H1 (cell line): ENCODE data around the gene WNT5A. TPM values are rescaled to one million over a fixed set of nuclear protein-coding genes. Genes with fewer than 3 reads are reported as not detected.
A peak's percentile ranks its signal among the peaks of the same experiment; 100 is the strongest.

Experiments used
- CTCF ChIA-PET: fragments of 300-600 bp; sonication (Branson Sonifier 250); formaldehyde crosslinking; loops from one replicate; lab custom pipeline; 2021; ENCODE audit not compliant: partially characterized antibody; lab: Charles Lee
- POLR2A ChIA-PET: fragments of 300-600 bp; sonication (Branson Sonifier 250); formaldehyde crosslinking; loops from one replicate; lab custom pipeline; 2021; ENCODE audit warnings: inconsistent platforms; ENCODE audit not compliant: partially characterized antibody; lab: Charles Lee
- DNase-seq, 2 experiments: peaks; one replicate each; pipeline versions ENCODE4 v3.0.0 to v3.0.0-alpha.2; 2010 to 2022; ENCODE audit warnings: low spot score in 2 of 2, low read depth in 1 of 2, mixed read lengths in 1 of 2
- FAIRE-seq: peaks from 2 replicates; lab custom pipeline; 2011; peaks lifted over from hg19 to GRCh38; lab: Jason Lieb, UNC
- H2AFZ ChIP-seq: 2 replicates; pipeline ENCODE4 v1.8.1; 2012; ENCODE audit warnings: low read length, inconsistent platforms
- H2AK5ac ChIP-seq: 2 replicates; pipeline ENCODE4 v1.6.1; 2013; ENCODE audit warnings: low read depth, low read length
- H2BK120ac ChIP-seq: replicated peaks from 2 replicates; pipeline ENCODE3; 2013; ENCODE audit warnings: low read depth, low read length, inconsistent platforms
- H2BK12ac ChIP-seq: 2 replicates; pipeline ENCODE4 v1.6.1; 2013; ENCODE audit warnings: low read depth, low read length
- H2BK15ac ChIP-seq: 2 replicates; pipeline ENCODE4 v1.6.1; 2013; ENCODE audit warnings: low read length
- H2BK20ac ChIP-seq: 2 replicates; pipeline ENCODE4 v1.6.1; 2013; ENCODE audit warnings: low read length
- H2BK5ac ChIP-seq: 2 replicates; pipeline ENCODE4 v1.6.1; 2013; ENCODE audit warnings: low read depth, low read length
- H3K14ac ChIP-seq: 2 replicates; pipeline ENCODE4 v1.6.1; 2013; ENCODE audit warnings: inconsistent platforms; ENCODE audit not compliant: insufficient read length
- H3K18ac ChIP-seq: 2 replicates; pipeline ENCODE4 v1.6.1; 2013; ENCODE audit warnings: low read length; ENCODE audit errors: extremely low read depth
- H3K23ac ChIP-seq: 2 replicates; pipeline ENCODE4 v1.6.1; 2013; ENCODE audit warnings: inconsistent platforms; ENCODE audit not compliant: insufficient read length
- H3K23me2 ChIP-seq: 2 replicates; pipeline ENCODE4 v1.6.1; 2013; ENCODE audit warnings: low read depth, low read length
- H3K27ac ChIP-seq: 2 replicates; pipeline ENCODE4 v1.6.1; 2011; ENCODE audit warnings: low read depth, low read length, inconsistent platforms
- H3K27me3 ChIP-seq, 4 experiments: replicated peaks in 1 of 4; 1 replicate in 1 of 4; 2 replicates in 3 of 4; pipeline versions ENCODE4 v1.6.1 to v1.8.1; 2011 to 2013; ENCODE audit warnings: low read length in 3 of 4, mild to moderate bottlenecking in 3 of 4, inconsistent platforms in 2 of 4, mixed read lengths in 2 of 4, moderate library complexity in 1 of 4; ENCODE audit not compliant: control insufficient read depth in 3 of 4, insufficient read depth in 3 of 4; ENCODE audit errors: extremely low read depth in 1 of 4
- H3K36me3 ChIP-seq, 4 experiments: 2 replicates each; pipeline versions ENCODE4 v1.6.1 to v1.8.1; 2011 to 2013; ENCODE audit warnings: mild to moderate bottlenecking in 4 of 4, low read length in 3 of 4, moderate library complexity in 2 of 4, control low read depth in 1 of 4, inconsistent platforms in 1 of 4; ENCODE audit not compliant: insufficient read depth in 4 of 4, control insufficient read depth in 2 of 4
- H3K4ac ChIP-seq: replicated peaks from 2 replicates; pipeline ENCODE3; 2013; ENCODE audit warnings: low read length, low read depth, mixed read lengths, inconsistent platforms; ENCODE audit not compliant: insufficient read length
- H3K4me1 ChIP-seq, 4 experiments: replicated peaks in 1 of 4; 1 replicate in 1 of 4; 2 replicates in 3 of 4; pipeline versions ENCODE4 v1.6.1 to v1.8.1; 2011 to 2013; ENCODE audit warnings: low read length in 3 of 4, inconsistent platforms in 2 of 4, mixed read lengths in 1 of 4; ENCODE audit not compliant: insufficient read depth in 4 of 4, control insufficient read depth in 3 of 4
- H3K4me2 ChIP-seq, 2 experiments: 2 replicates each; pipeline versions ENCODE4 v1.6.1 to v1.8.1; 2011 to 2013; ENCODE audit warnings: low read depth in 2 of 2, low read length in 2 of 2, control low read depth in 1 of 2, inconsistent platforms in 1 of 2, mild to moderate bottlenecking in 1 of 2; ENCODE audit not compliant: insufficient read depth in 1 of 2
- H3K4me3 ChIP-seq, 4 experiments: fragments of 200-600, 300-600 bp in 1 of 4; sonication (generic), shearing (Covaris generic), sonication (Bioruptor Twin) in 1 of 4; 2 replicates each; pipeline versions ENCODE4 v1.5.1 to v1.8.1; 2011 to 2016; ENCODE audit warnings: low read length in 4 of 4, low read depth in 3 of 4, control low read depth in 2 of 4, inconsistent platforms in 2 of 4, mild to moderate bottlenecking in 2 of 4, mixed read lengths in 1 of 4, moderate library complexity in 1 of 4; ENCODE audit not compliant: insufficient read depth in 2 of 4; ENCODE audit errors: extremely low read depth in 1 of 4
- H3K56ac ChIP-seq: replicated peaks from 2 replicates; pipeline ENCODE3; 2013; ENCODE audit warnings: low read depth, mild to moderate bottlenecking, mixed read lengths, low read length, inconsistent platforms; ENCODE audit not compliant: insufficient read length
- H3K79me1 ChIP-seq: 2 replicates; pipeline ENCODE4 v1.6.1; 2013; ENCODE audit warnings: low read depth, low read length, control low read depth
- H3K79me2 ChIP-seq, 2 experiments: 2 replicates each; pipeline versions ENCODE4 v1.6.1 to v1.8.1; 2012 to 2013; ENCODE audit warnings: low read length in 2 of 2, mild to moderate bottlenecking in 2 of 2, inconsistent platforms in 1 of 2; ENCODE audit not compliant: insufficient read depth in 2 of 2, control insufficient read depth in 1 of 2
- H3K9ac ChIP-seq, 4 experiments: replicated peaks in 1 of 4; 1 replicate in 1 of 4; 2 replicates in 3 of 4; pipeline versions ENCODE4 v1.6.1 to v1.8.1; 2011 to 2013; ENCODE audit warnings: low read depth in 3 of 4, low read length in 3 of 4, control low read depth in 2 of 4, mild to moderate bottlenecking in 2 of 4, moderate library complexity in 2 of 4, inconsistent platforms in 1 of 4; ENCODE audit errors: extremely low read depth in 1 of 4
- H3K9me3 ChIP-seq, 2 experiments: 2 replicates each; pipeline versions ENCODE4 v1.6.1 to v1.8.1; 2012 to 2013; ENCODE audit warnings: mild to moderate bottlenecking in 2 of 2, moderate library complexity in 2 of 2, control low read depth in 1 of 2, inconsistent platforms in 1 of 2, low read depth in 1 of 2, low read length in 1 of 2, mixed read lengths in 1 of 2; ENCODE audit not compliant: insufficient read depth in 2 of 2
- H4K20me1 ChIP-seq, 2 experiments: replicated peaks in 1 of 2; 2 replicates each; pipeline versions ENCODE3 to v1.8.1; 2011 to 2013; ENCODE audit warnings: inconsistent platforms in 2 of 2, low read length in 2 of 2, mild to moderate bottlenecking in 1 of 2; ENCODE audit not compliant: insufficient read depth in 2 of 2, control insufficient read depth in 1 of 2
- H4K5ac ChIP-seq: 2 replicates; pipeline ENCODE4 v1.6.1; 2013; ENCODE audit warnings: low read length, low read depth, mixed read lengths, inconsistent platforms; ENCODE audit not compliant: insufficient read length
- H4K8ac ChIP-seq: 2 replicates; pipeline ENCODE4 v1.8.0; 2013; ENCODE audit warnings: mild to moderate bottlenecking, moderate library complexity, low read length, inconsistent platforms; ENCODE audit not compliant: insufficient read depth; ENCODE audit errors: extremely low read depth
- H4K91ac ChIP-seq: replicated peaks from 2 replicates; pipeline ENCODE3; 2013; ENCODE audit warnings: low read length, mixed read lengths, inconsistent platforms; ENCODE audit not compliant: insufficient read length
- BRCA1 ChIP-seq: IDR thresholded peaks from 2 replicates; pipeline ENCODE4 v1.6.1; 2012; ENCODE audit warnings: low read depth, low read length, improper control_type of control experiment
- CEBPB ChIP-seq: IDR thresholded peaks from 2 replicates; pipeline ENCODE4 v1.6.1; 2012; ENCODE audit warnings: low read depth, low read length
- KDM4A ChIP-seq: IDR thresholded peaks from one replicate; pipeline ENCODE4 v1.7.1; 2012; ENCODE audit warnings: low read depth, mild to moderate bottlenecking, moderate library complexity, low read length, inconsistent platforms; ENCODE audit not compliant: severe bottlenecking
- MAFK ChIP-seq: IDR thresholded peaks from 2 replicates; pipeline ENCODE4 v1.6.1; 2012; ENCODE audit warnings: low read depth, mild to moderate bottlenecking, improper control_type of control experiment, low read length
- NRF1 ChIP-seq: IDR thresholded peaks from 2 replicates; pipeline ENCODE4 v1.6.1; 2011; ENCODE audit warnings: mild to moderate bottlenecking, low read depth, low read length, improper control_type of control experiment
- POLR2AphosphoS5 ChIP-seq: IDR thresholded peaks from 2 replicates; pipeline ENCODE4 v1.6.1; 2011; ENCODE audit warnings: low read depth, low read length
- RBBP5 ChIP-seq: IDR thresholded peaks from 2 replicates; pipeline ENCODE4 v1.7.1; 2012; ENCODE audit warnings: low read depth, mild to moderate bottlenecking, inconsistent platforms, low read length, moderate library complexity, borderline replicate concordance
- RNF2 ChIP-seq: fragments of 200-900, 300-1000 bp; sonication (generic); IDR thresholded peaks from 2 replicates; pipeline ENCODE4 v1.7.1; 2016; ENCODE audit warnings: borderline replicate concordance, low read depth, mild to moderate bottlenecking, antibody characterized with exemption, low read length; ENCODE audit not compliant: poor library complexity, severe bottlenecking; ENCODE audit errors: missing control alignments
- SIX5 ChIP-seq: IDR thresholded peaks from 2 replicates; pipeline ENCODE4 v1.6.1; 2011; ENCODE audit warnings: mild to moderate bottlenecking, low read depth, low read length
- WGBS, 2 experiments: shearing (Covaris generic) in 1 of 2; methylation state at CpG; one replicate each; pipeline versions ENCODE4 v1.1.6 to v1.1.7; 2013 to 2015; ENCODE audit warnings: low lambda C conversion rate in 2 of 2, mixed read lengths in 2 of 2, inconsistent platforms in 1 of 2, low coverage in 1 of 2, missing lambda C conversion rate in 1 of 2; ENCODE audit not compliant: insufficient replicate concordance in 2 of 2, insufficient coverage in 1 of 2, insufficient read length in 1 of 2; ENCODE audit errors: extremely low coverage in 1 of 2, missing lambda C conversion rate in 1 of 2; 5-methylcytosine and 5-hydroxymethylcytosine counted together
- polyA plus RNA-seq, 7 experiments: library from polyadenylated mRNA; depleted of rRNA in 3 of 7; stranded (reverse) in 5 of 7; unstranded in 2 of 7; fragments of >200 nt in 5 of 7; fragments of 200-250 nt in 2 of 7; gene quantifications; 1 replicate in 5 of 7; 2 replicates in 1 of 7; 4 replicates in 1 of 7; pipeline versions ENCODE4 v1.2.1 to v1.2.3, GENCODE V29; 2011 to 2013; ENCODE audit warnings: missing spikeins in 2 of 7, mixed read lengths in 2 of 7
- total RNA-seq: library from RNA; stranded (reverse); fragmentation: NEBNext Ultra II Directional; extraction: Animal tissue kit (Norgen Biotek cat#: 25700); gene quantifications from 2 replicates; pipeline ENCODE4 v1.2.1, GENCODE V29; 2021
- TF ChIP-seq, protein P1 (sequence below): IDR thresholded peaks from 2 replicates; pipeline ENCODE4 v1.6.1; 2012; ENCODE audit warnings: inconsistent platforms

Gene WNT5A
- total and polyA plus RNA-seq, 2 of the 8 experiments (the other 6 are each of a cell fraction or from before 2014, with no cell fraction given), result 3.9 to 5.6 TPM

DNA sequence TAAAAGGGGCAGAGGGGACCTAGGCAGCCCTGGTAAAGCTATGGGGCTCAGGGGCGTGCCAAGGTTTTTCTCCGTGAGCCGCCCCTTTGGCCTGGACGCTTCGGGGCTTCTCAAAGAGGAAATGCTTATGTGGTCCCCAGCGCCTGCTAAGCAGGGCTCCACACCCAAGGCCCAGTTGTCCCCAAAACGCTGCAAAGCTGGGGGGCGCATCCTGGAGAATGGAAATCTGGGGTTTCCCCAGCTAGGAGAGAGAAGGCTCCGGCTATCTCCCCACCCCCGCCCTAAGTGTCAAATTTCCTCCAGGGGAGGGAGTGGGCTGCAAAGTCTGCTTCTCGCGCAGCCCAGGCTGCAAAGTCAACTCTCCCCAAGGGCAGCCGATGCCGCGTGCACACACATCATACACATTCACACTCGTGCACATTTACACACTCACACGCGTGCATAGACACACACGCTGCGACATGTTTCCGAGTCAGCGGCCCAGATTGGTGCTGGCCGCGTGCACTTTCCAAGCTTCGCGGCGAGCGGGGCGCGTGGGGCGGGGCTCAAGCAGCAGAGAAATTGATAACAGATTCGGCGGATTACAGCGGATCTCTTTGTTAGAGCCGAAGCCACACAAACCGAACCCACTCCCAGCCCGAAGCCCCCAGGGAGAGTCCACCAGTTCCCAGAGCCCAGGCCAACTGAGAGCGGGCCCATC, 4.5 kb downstream of the WNT5A start:
- 0 out of 2 replicates have a peak overlapping the region, but pooled peaks have one; percentile 9 for H2BK5ac ChIP-seq
- peaks cover 48% of the 10 kb centered on the region for H3K23me2 ChIP-seq
- 0 out of 8 replicates have a peak, but pooled peaks cover 0 to 2% (median 0%) of the 10 kb centered on the region in 4 experiments for H3K36me3 ChIP-seq
- H3K27ac ChIP-seq, result no peak overlapping the region
- H3K4ac ChIP-seq, result no peak overlapping the region
- no peak overlapping the region for H3K23ac ChIP-seq
- H4K20me1 ChIP-seq, result peaks cover 5 to 12% of the 10 kb centered on the region in 2 experiments
- H3K14ac ChIP-seq, result no peak overlapping the region
- H4K91ac ChIP-seq, result no peak overlapping the region
- WGBS, 2 experiments, result 1% methylated on average over 33 of the region's 38 CpGs; no CpG with 5 or more reads in 1 of the 2 experiments
- peak overlapping the region; percentile 43; the same call in 1 of the 2 replicates for H3K18ac ChIP-seq
- H4K8ac ChIP-seq, result no peak overlapping the region
- peaks cover 30 to 78% (median 66%) of the 10 kb centered on the region in 4 experiments for H3K27me3 ChIP-seq
- no peaks in the 10 kb centered on the region for H3K79me1 ChIP-seq
- no peaks in the 10 kb centered on the region for H3K9me3 ChIP-seq
- H2AK5ac ChIP-seq, result no peak overlapping the region
- ChIA-PET POLR2A (interaction anchor here (0.6 to 1.6 kb wide), 3 partner anchors 9 to 431 kb away, joined by 3 to 4 read pairs (median 3); no protein-coding TSS in a partner anchor), CTCF (interaction anchor here (0.5 to 3.2 kb wide), 6 partner anchors 152 to 915 kb away, joined by 3 to 16 read pairs (median 3); no protein-coding TSS in a partner anchor)
- H4K5ac ChIP-seq, result no peak overlapping the region
- H2BK15ac ChIP-seq, result peak overlapping the region; percentile 94; the same call in 1 of the 2 replicates
- peak overlapping the region; percentile 99 for H3K4me2 ChIP-seq
- H2AFZ ChIP-seq, result no peak overlapping the region
- H2BK120ac ChIP-seq, result no peak overlapping the region
- DNase-seq (peak in 1 of 2 experiments; percentile 76), FAIRE-seq (no peak)
- H3K79me2 ChIP-seq, result no peaks in the 10 kb centered on the region
- peak overlapping the region; percentile 45 to 90 (median 57) for H3K4me3 ChIP-seq
- H2BK20ac ChIP-seq, result peak overlapping the region; percentile 73; the same call in 1 of the 2 replicates
- H3K56ac ChIP-seq, result no peak overlapping the region
- peaks cover 0 to 20% (median 9%) of the 10 kb centered on the region in 4 experiments; a peak in 6 of 7 replicates for H3K4me1 ChIP-seq
- H2BK12ac ChIP-seq, result peak overlapping the region; percentile 52; the same call in 1 of the 2 replicates
- no peak overlapping the region for H3K9ac ChIP-seq
- TF ChIP-seq RNF2 (peak; percentile 54), POLR2AphosphoS5 (no peak), NRF1 (no peak), CEBPB (no peak), KDM4A (peak; percentile 36), MAFK (no peak), BRCA1 (no peak), SIX5 (0 out of 2 replicates have a peak, but pooled peaks have one; percentile 9), RBBP5 (peak; percentile 42; the same call in 1 of the 2 replicates)
- TF ChIP-seq, protein P1, sequence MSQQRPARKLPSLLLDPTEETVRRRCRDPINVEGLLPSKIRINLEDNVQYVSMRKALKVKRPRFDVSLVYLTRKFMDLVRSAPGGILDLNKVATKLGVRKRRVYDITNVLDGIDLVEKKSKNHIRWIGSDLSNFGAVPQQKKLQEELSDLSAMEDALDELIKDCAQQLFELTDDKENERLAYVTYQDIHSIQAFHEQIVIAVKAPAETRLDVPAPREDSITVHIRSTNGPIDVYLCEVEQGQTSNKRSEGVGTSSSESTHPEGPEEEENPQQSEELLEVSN, result 0 out of 2 replicates have a peak, but pooled peaks have one; percentile 49
